T47D (cell line): Measurements from ENCODE around the gene TPM4.

ENCODE experiments used
- DNase-seq, 2 experiments: peaks; one replicate each; pipeline versions ENCODE4 v3.0.0 to v3.0.0-alpha.2; 2011 to 2012; ENCODE audit warnings: low read depth in 1 of 2, low spot score in 1 of 2
- JUND ChIP-seq: IDR thresholded peaks from 2 replicates; pipeline ENCODE4 v1.6.1; 2012; ENCODE audit warnings: low read depth
- in situ Hi-C: cut with HindIII; loops from 2 replicates; pipeline ENCODE4 v1.10.0; 2016; ENCODE audit warnings: low sequenced_read_pairs, low pct_unique_long_range_greater_than_20kb

The TPM4 gene

GRCh38 chr19:16036397-16036925, 39.8 kb upstream of the TPM4 start:
- TF ChIP-seq JUND = no peak
- in situ Hi-C loops = no loop called here
- no peak for DNase-seq

GRCh38 chr19:16036941-16037340, 39.4 kb upstream of the TPM4 start:
- in situ Hi-C loops = no loop called here
- TF ChIP-seq JUND = no peak
- DNase-seq = no peak

- DNase-seq = no peak
- no peak for TF ChIP-seq JUND
- in situ Hi-C loops = no loop called here
Observed at GRCh38 chr19:16037424-16038195, 38.7 kb upstream of the TPM4 start.

- DNase-seq = no peak
- no peak for TF ChIP-seq JUND
- in situ Hi-C loops = no loop called here
Observed at GRCh38 chr19:16038196-16038695, 38.0 kb upstream of the TPM4 start.

- no peak for TF ChIP-seq JUND
- no peak for DNase-seq
- in situ Hi-C loops = no loop called here
Observed at GRCh38 chr19:16039081-16039480, 37.2 kb upstream of the TPM4 start.

GRCh38 chr19:16039545-16039944, 36.8 kb upstream of the TPM4 start:
- TF ChIP-seq JUND = no peak
- in situ Hi-C loops = no loop called here
- DNase-seq = no peak

- in situ Hi-C loops = no loop called here
- no peak for TF ChIP-seq JUND
- DNase-seq = no peak
Observed at GRCh38 chr19:16040642-16041041, 35.7 kb upstream of the TPM4 start.

GRCh38 chr19:16041299-16041990, 34.9 kb upstream of the TPM4 start:
- peak; percentile 63 to 72 for DNase-seq
- in situ Hi-C loops = no loop called here
- no peak for TF ChIP-seq JUND

- no peak for TF ChIP-seq JUND
- in situ Hi-C loops = no loop called here
Observed at GRCh38 chr19:16041991-16042386, 34.3 kb upstream of the TPM4 start.

GRCh38 chr19:16042533-16043085, 33.7 kb upstream of the TPM4 start:
- DNase-seq = no peak
- TF ChIP-seq JUND = no peak
- in situ Hi-C loops = no loop called here

More at GRCh38 chr19:16041991-16042386, 34.3 kb upstream of the TPM4 start:
- no peak for DNase-seq

- in situ Hi-C loops = no loop called here
- no peak for DNase-seq
- no peak for TF ChIP-seq JUND
Observed at GRCh38 chr19:16043156-16043757, 33.0 kb upstream of the TPM4 start.

- in situ Hi-C loops = no loop called here
- TF ChIP-seq JUND = no peak
- DNase-seq = no peak
Observed at GRCh38 chr19:16044746-16045145, 31.5 kb upstream of the TPM4 start.
